HG02571 (cell line): ENCODE measurements around the gene HAP1.

Experiments used
- ATAC-seq: cut with Tn5 transposase; IDR thresholded peaks from one replicate; pipeline ENCODE4 v1.9.1; 2021; ENCODE audit warnings: mild to moderate bottlenecking, moderate library complexity; ENCODE audit not compliant: unreplicated experiment

HAP1 gene

GRCh38 chr17:41766135-41766534 is 31.7 kb upstream of the HAP1 start:
- no peak for ATAC-seq

GRCh38 chr17:41763327-41763726 is 28.9 kb upstream of the HAP1 start:
- no peak for ATAC-seq

- no peak for ATAC-seq
Observed at GRCh38 chr17:41762841-41763240, 28.4 kb upstream of the HAP1 start.

- ATAC-seq = no peak
Observed at GRCh38 chr17:41762391-41762790, 27.9 kb upstream of the HAP1 start.

- no peak for ATAC-seq
Observed at GRCh38 chr17:41760878-41761277, 26.4 kb upstream of the HAP1 start.

- no peak for ATAC-seq
Observed at GRCh38 chr17:41758601-41759000, 24.2 kb upstream of the HAP1 start.

- ATAC-seq = no peak
Observed at GRCh38 chr17:41754066-41754465, 19.6 kb upstream of the HAP1 start.

GRCh38 chr17:41751288-41751687 is 16.8 kb upstream of the HAP1 start:
- no peak for ATAC-seq

GRCh38 chr17:41750862-41751261 is 16.4 kb upstream of the HAP1 start:
- no peak for ATAC-seq

- ATAC-seq = no peak
Observed at GRCh38 chr17:41748275-41748674, 13.8 kb upstream of the HAP1 start.

GRCh38 chr17:41741709-41742108 is 7.3 kb upstream of the HAP1 start:
- ATAC-seq = no peak

- no peak for ATAC-seq
Observed at GRCh38 chr17:41740506-41740905, 6.1 kb upstream of the HAP1 start.

GRCh38 chr17:41739661-41740352 is 5.4 kb upstream of the HAP1 start:
- no peak for ATAC-seq

- no peak for ATAC-seq
Observed at GRCh38 chr17:41738801-41739112, 4.3 kb upstream of the HAP1 start.

- ATAC-seq = no peak
Observed at GRCh38 chr17:41738077-41738800, 3.8 kb upstream of the HAP1 start.

GRCh38 chr17:41737680-41738023 is 3.2 kb upstream of the HAP1 start:
- ATAC-seq = no peak

- no peak for ATAC-seq
Observed at GRCh38 chr17:41736983-41737679, 2.7 kb upstream of the HAP1 start.

GRCh38 chr17:41735744-41736143 is 1.3 kb upstream of the HAP1 start:
- ATAC-seq = no peak

GRCh38 chr17:41734949-41735313 is 488 bp upstream of the HAP1 start:
- no peak for ATAC-seq

- no peak for ATAC-seq
Observed at GRCh38 chr17:41733348-41734138, 900 bp downstream of the HAP1 start.

GRCh38 chr17:41731836-41732235 is 2.6 kb downstream of the HAP1 start:
- ATAC-seq = no peak

GRCh38 chr17:41730479-41730878 is 4.0 kb downstream of the HAP1 start:
- no peak for ATAC-seq
